GM12872 (cell line): Measurements from ENCODE around the gene SLC26A8.
A peak's percentile ranks its signal among the peaks of the same experiment; 100 is the strongest.

ENCODE experiments used
- TF ChIP-seq, protein P1 (sequence below): IDR thresholded peaks from 3 replicates; pipeline ENCODE4 v1.5.1; 2011; ENCODE audit warnings: low read depth, mild to moderate bottlenecking, low read length, moderate library complexity; ENCODE audit not compliant: insufficient read depth

Gene SLC26A8

DNA sequence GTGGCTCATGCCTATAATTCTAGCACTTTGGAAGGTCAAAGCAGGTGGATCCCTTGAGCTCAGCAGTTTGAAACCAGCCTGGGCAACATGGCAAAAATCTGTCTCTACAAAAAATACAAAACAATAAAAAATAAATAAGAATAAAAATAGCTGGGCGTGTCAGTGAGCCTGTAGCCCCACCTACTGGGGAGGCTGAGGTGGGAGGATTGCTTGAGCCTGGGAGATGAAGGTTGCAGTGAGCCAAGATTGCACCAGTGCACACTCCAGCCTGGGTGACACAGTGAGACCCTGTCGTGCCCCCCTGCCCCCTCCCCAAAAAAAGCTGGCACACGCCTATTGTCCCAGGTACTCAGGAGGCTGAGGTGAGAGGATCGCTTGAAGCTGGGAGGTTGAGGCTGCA lies 68.5 kb downstream of the SLC26A8 start:
- TF ChIP-seq, protein P1, sequence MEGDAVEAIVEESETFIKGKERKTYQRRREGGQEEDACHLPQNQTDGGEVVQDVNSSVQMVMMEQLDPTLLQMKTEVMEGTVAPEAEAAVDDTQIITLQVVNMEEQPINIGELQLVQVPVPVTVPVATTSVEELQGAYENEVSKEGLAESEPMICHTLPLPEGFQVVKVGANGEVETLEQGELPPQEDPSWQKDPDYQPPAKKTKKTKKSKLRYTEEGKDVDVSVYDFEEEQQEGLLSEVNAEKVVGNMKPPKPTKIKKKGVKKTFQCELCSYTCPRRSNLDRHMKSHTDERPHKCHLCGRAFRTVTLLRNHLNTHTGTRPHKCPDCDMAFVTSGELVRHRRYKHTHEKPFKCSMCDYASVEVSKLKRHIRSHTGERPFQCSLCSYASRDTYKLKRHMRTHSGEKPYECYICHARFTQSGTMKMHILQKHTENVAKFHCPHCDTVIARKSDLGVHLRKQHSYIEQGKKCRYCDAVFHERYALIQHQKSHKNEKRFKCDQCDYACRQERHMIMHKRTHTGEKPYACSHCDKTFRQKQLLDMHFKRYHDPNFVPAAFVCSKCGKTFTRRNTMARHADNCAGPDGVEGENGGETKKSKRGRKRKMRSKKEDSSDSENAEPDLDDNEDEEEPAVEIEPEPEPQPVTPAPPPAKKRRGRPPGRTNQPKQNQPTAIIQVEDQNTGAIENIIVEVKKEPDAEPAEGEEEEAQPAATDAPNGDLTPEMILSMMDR: peak; percentile 37

DNA sequence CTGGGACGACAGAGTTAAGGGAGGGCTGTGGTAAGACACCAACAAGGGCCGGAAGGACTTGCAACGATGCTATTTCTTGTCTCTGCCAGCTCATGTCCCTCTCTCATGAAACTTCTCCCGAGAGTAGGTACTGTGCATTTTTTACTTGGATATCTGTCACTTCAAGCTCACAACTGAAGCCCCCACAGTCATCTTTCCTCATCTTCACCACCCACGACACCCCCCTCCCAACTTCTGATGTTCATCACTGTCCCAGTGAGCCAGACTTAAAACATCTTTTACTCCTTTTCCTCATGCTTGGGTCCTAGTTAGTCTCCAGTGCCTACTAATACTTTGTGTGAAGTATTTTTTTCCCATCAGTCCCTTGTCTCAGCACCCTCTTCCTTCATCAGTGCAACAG lies 68.9 kb downstream of the SLC26A8 start:
- TF ChIP-seq, protein P1: no peak

DNA sequence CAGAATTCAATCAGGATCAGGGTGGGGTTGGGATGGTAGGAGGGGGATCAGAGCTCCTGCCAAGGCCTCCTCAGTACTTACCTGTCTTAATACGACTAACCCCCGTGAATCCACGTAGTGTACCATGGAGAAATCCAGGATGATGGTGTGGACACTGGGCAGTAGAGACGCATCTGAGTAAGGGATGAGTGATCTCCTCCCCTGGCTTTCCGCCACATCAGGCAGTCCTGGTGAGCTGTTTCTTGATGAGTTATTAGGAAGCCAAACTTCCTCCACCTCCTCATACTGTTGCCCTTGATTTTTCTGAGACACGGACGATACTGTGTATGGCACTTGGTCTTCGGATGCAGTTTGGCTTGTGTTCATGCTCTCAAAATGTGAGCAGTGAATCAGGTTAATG lies 69.4 kb downstream of the SLC26A8 start:
- TF ChIP-seq, protein P1: no peak

DNA sequence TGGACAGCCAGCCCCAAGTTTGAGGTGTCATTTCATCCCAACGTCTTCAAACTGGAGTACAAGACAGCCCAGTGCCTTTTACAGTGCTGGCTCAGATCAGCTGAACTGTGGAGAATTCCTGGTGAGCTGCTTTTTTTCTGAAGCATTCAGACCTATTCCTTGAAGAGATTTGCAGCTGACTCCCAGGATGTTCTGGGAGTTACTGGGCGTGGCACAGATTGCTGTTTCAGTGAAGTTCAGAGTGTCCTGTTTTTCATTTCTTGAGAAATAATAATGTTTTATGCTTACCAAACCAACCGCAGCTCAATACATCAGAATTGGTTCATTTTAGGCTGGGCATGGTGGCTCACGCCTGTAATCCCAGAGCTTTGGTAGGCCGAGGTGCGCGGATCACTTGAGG lies 70.1 kb downstream of the SLC26A8 start:
- TF ChIP-seq, protein P1: no peak

DNA sequence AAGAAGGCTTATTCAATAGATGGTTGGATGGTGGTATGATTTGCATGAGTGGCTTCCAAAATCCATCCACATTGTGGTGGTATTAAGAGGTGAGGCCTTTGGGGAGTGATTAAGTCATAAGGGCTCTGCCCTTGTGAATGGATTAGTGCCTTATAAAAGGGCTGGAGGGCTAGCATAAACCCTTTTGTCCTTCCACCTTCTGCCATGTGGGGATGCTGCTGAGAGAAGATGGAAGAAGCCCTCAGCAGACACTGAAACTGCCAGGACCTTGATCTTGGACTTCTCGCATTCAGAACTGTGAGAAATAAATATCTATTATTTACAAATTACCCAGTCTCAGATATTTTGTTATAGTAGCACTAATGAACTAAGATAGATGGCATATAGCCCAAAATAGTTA lies 75.7 kb downstream of the SLC26A8 start:
- TF ChIP-seq, protein P1: peak; percentile 51; the same call in 2 of the 3 replicates

DNA sequence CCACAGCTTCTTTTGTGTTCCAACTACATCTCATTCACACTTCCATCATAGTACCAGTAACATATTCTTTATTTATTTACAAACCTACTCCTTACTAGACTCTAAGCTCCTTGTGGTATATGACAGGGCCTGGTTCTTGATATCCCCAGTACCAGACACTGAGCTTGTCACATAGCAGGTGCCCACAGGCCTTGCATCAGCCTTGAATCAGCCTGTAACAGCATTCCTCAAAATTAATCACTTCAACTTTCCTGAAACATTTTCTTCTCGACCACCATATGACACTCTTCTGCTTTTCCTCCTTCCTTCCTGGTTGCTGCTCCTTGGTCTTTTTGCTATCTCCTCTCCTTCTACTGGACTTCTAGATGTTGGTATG lies 78.8 kb downstream of the SLC26A8 start:
- TF ChIP-seq, protein P1: no peak

DNA sequence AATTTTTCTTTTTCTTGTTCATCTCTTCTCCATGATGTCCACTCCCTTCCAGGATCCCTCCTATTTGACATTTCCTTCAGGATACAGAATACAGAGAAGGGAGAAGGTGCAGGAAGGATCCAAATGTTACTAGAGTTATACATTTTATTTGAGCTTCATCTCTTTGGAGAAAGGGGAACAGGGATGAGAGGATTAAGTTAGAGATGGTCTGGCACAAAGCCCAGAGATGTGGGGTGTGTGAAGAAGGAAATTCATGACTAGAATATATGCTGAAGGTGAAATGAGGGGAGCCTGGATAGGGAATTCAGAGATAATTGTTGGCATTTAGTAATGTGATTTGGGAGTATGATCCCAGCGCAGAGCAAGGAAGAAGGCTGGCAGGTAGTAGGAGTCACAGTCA lies 81.1 kb downstream of the SLC26A8 start:
- TF ChIP-seq, protein P1: no peak

DNA sequence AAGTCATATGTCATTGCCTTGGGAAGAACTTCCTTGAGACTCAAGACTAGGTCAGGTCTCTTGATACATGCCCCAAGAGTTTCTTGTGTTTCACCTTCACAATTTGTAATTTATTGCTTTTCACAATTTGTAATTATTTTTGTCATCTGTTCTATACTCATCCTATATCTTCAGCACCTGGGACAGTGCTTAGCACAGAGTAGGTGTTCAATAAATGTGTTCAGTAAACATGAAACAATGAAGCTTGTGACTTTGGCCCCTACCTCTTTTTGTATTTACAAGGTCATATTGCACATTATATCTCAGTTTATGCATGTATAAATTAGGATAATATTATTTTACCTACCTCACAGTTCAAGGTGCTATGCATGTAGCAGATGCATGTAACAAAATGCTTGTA lies 82.1 kb downstream of the SLC26A8 start:
- TF ChIP-seq, protein P1: no peak
